Fibroblast of lung (primary cell): ENCODE results near the gene GOLGA8B. TPM values are rescaled to one million over a fixed set of nuclear protein-coding genes. Genes with fewer than 3 reads are reported as not detected.

Experiments used
- DNase-seq, 2 donors: peaks; one replicate each; pipeline versions ENCODE4 v3.0.0 to v3.0.0-alpha.2; 2010; ENCODE audit warnings: low read depth in 2 of 2
- H2AFZ ChIP-seq: 2 replicates; pipeline ENCODE4 v1.5.1; 2012; ENCODE audit warnings: low read length, control low read depth, inconsistent platforms
- H3K27ac ChIP-seq: 2 replicates; pipeline ENCODE4 v1.5.1; 2011; ENCODE audit warnings: low read length, control low read depth; ENCODE audit not compliant: insufficient read depth
- H3K27me3 ChIP-seq: 2 replicates; pipeline ENCODE4 v1.5.1; 2011; ENCODE audit warnings: mild to moderate bottlenecking, low read length; ENCODE audit not compliant: control insufficient read depth, insufficient read depth
- H3K36me3 ChIP-seq: 2 replicates; pipeline ENCODE4 v1.5.1; 2011; ENCODE audit warnings: low read length; ENCODE audit not compliant: control insufficient read depth, insufficient read depth
- H3K4me1 ChIP-seq: 2 replicates; pipeline ENCODE4 v1.5.1; 2011; ENCODE audit warnings: low read length; ENCODE audit not compliant: control insufficient read depth, insufficient read depth; ENCODE audit errors: extremely low read depth
- H3K4me2 ChIP-seq: 2 replicates; pipeline ENCODE4 v1.5.1; 2011; ENCODE audit warnings: low read length, control low read depth; ENCODE audit not compliant: insufficient read depth; ENCODE audit errors: extremely low read depth
- H3K4me3 ChIP-seq, 4 experiments: fragments of 200-600 bp in 1 of 4; sonication (generic) in 1 of 4; replicated peaks in 1 of 4; 2 replicates each; pipeline ENCODE4 v1.5.1; 2011 to 2016; ENCODE audit warnings: low read length in 4 of 4, low read depth in 3 of 4, mild to moderate bottlenecking in 3 of 4, control low read depth in 2 of 4, inconsistent platforms in 1 of 4, mixed read lengths in 1 of 4; ENCODE audit not compliant: insufficient read depth in 1 of 4; ENCODE audit errors: control extremely low read depth in 1 of 4
- H3K79me2 ChIP-seq: 2 replicates; pipeline ENCODE4 v1.5.1; 2012; ENCODE audit warnings: mild to moderate bottlenecking, low read length, inconsistent platforms; ENCODE audit not compliant: control insufficient read depth, insufficient read depth
- H3K9ac ChIP-seq: 2 replicates; pipeline ENCODE4 v1.5.1; 2011; ENCODE audit warnings: mild to moderate bottlenecking, low read length, control low read depth; ENCODE audit not compliant: insufficient read depth
- H3K9me3 ChIP-seq: 2 replicates; pipeline ENCODE4 v1.5.1; 2012; ENCODE audit warnings: low read depth, low read length; ENCODE audit not compliant: control insufficient read depth, insufficient read depth
- H4K20me1 ChIP-seq: 2 replicates; pipeline ENCODE4 v1.5.1; 2011; ENCODE audit warnings: low read length; ENCODE audit not compliant: control insufficient read depth, insufficient read depth; ENCODE audit errors: extremely low read depth
- EZH2 ChIP-seq: IDR thresholded peaks from 2 replicates; pipeline ENCODE4 v1.5.1; 2012; ENCODE audit warnings: low read length, control low read depth, mild to moderate bottlenecking; ENCODE audit errors: missing control alignments
- polyA plus RNA-seq, 2 donors: library from polyadenylated mRNA; depleted of rRNA in 1 of 2; stranded (reverse) in 1 of 2; unstranded in 1 of 2; fragments of >200 nt; gene quantifications; 2 replicates each; pipeline ENCODE4 v1.2.1, GENCODE V29; 2011 to 2012; ENCODE audit warnings: missing spikeins in 1 of 2
- total RNA-seq: library from RNA; depleted of rRNA; stranded (reverse); fragments of >200 nt; gene quantifications from 2 replicates; pipeline ENCODE4 v1.2.1, GENCODE V29; 2014
- TF ChIP-seq, protein P1 (sequence below), 2 donors: IDR thresholded peaks in 1 of 2; conservative IDR thresholded peaks in 1 of 2; 1 replicate in 1 of 2; 2 replicates in 1 of 2; pipeline ENCODE4 v1.5.1; 2011 to 2012; ENCODE audit warnings: low read length in 2 of 2, control low read depth in 1 of 2, inconsistent platforms in 1 of 2, low read depth in 1 of 2, mild to moderate bottlenecking in 1 of 2

Gene GOLGA8B
- total and polyA plus RNA-seq, 2 donors (not counting 1 experiment from before 2014, with no cell fraction given) = 14.7 to 19.6 TPM

DNA sequence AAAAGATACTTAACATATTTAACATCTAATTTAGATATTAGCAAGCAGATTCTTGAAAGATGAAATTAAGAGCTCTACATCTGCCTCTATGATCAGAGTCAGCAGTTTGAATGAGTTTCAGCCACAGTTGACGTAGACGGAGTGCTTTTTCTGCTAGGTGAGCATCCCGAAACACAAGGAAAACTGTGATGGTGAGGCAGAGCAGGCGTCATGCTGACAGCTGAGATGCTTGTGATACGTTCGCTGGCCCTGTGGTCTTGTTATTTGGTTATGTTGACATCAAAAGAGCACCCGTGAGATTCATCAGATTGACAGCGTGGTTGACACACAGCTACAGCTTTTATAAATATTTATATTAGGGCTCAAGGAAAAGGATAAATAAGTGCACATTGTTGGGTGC is 19.6 kb upstream of the GOLGA8B start:
- no peak overlapping the region for H3K27ac ChIP-seq
- no peaks in the 10 kb centered on the region for H3K79me2 ChIP-seq
- no peak overlapping the region for H3K4me3 ChIP-seq
- no peaks in the 10 kb centered on the region for H3K9me3 ChIP-seq
- no peak overlapping the region for H2AFZ ChIP-seq
- no peak overlapping the region for H3K4me2 ChIP-seq
- TF ChIP-seq EZH2 = no peak
- TF ChIP-seq, protein P1, sequence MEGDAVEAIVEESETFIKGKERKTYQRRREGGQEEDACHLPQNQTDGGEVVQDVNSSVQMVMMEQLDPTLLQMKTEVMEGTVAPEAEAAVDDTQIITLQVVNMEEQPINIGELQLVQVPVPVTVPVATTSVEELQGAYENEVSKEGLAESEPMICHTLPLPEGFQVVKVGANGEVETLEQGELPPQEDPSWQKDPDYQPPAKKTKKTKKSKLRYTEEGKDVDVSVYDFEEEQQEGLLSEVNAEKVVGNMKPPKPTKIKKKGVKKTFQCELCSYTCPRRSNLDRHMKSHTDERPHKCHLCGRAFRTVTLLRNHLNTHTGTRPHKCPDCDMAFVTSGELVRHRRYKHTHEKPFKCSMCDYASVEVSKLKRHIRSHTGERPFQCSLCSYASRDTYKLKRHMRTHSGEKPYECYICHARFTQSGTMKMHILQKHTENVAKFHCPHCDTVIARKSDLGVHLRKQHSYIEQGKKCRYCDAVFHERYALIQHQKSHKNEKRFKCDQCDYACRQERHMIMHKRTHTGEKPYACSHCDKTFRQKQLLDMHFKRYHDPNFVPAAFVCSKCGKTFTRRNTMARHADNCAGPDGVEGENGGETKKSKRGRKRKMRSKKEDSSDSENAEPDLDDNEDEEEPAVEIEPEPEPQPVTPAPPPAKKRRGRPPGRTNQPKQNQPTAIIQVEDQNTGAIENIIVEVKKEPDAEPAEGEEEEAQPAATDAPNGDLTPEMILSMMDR (conservative IDR thresholded peaks at IDR 0.05 in 1 of 2, IDR thresholded peaks at IDR 0.05 in 1 of 2; ENCODE audit: low read depth in 1 of 2, low read length in 2 of 2) = no peak
- H3K4me1 ChIP-seq = no peaks in the 10 kb centered on the region
- peaks cover 8% of the 10 kb centered on the region for H3K27me3 ChIP-seq
- no peak overlapping the region for H3K9ac ChIP-seq
- H4K20me1 ChIP-seq = no peaks in the 10 kb centered on the region
- DNase-seq = peak in 1 of 2 donors; percentile 41
- H3K36me3 ChIP-seq = no peaks in the 10 kb centered on the region

DNA sequence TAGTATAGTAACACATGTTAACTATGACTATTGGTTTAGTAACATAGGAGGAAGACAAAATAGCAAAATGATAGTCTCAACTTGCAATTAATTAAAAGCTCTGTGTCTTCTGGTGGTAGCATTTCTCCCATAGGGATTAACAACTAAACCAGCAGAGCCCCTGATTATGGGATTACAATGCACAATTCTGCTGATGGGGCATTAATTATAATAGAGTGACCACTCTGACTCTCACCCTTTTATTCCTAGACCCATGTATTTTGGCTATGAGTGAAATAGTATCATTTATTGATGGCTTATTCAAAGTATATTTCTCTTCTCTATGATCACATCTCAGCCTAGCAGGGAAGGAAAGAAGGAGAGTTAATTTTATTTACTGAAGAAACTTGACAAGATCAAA is 17.5 kb upstream of the GOLGA8B start:
- Histone ChIP-seq H3K4me2 (no peak overlapping the region), H3K4me1 (no peaks in the 10 kb centered on the region), H3K79me2 (no peaks in the 10 kb centered on the region), H4K20me1 (no peaks in the 10 kb centered on the region), H3K27me3 (peaks cover 8% of the 10 kb centered on the region), H3K36me3 (no peaks in the 10 kb centered on the region), H3K4me3 (no peak overlapping the region), H2AFZ (no peak overlapping the region), H3K9ac (no peak overlapping the region), H3K27ac (no peak overlapping the region), H3K9me3 (no peaks in the 10 kb centered on the region)
- no peak for DNase-seq
- no peak for TF ChIP-seq EZH2
- TF ChIP-seq, protein P1 (conservative IDR thresholded peaks at IDR 0.05 in 1 of 2, IDR thresholded peaks at IDR 0.05 in 1 of 2; ENCODE audit: low read depth in 1 of 2, low read length in 2 of 2) = no peak

DNA sequence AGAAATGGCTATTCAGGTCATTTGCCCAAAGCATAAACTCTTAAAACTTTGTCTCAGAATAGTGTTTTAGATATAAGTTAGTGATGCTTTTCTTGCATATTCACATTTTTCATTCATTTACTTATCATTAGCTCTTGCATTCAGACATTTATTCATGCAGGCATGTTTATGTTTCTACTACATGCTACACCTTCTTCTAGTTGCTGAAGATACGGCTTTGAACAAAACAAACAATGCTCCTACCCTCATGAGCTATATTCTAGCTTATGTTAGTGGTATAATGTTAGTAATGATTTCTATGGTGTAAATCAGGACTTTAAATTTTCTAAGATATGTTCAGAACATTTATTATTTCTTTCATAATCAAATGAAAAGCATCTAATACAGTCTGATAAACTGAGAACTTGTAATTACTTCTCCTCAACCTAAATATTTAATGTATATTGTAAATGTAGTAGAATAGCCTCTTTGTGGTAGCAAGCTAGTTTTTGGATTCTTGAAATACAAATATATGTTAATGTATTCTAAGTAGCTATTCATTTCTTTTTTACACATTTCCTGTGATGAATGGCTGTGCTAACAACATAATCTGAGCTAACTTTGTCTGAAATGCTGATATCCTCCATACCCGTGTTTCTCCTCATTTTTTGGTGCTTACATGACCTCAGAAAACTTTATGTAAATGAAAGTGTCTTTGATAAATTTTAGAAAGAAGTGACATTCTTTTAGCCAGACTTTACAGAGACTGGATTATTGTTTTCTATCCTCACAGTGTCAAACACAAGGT is 15.5 kb upstream of the GOLGA8B start:
- H4K20me1 ChIP-seq = no peaks in the 10 kb centered on the region
- H3K4me3 ChIP-seq = no peak overlapping the region
- H3K9me3 ChIP-seq = no peaks in the 10 kb centered on the region
- peaks cover 8% of the 10 kb centered on the region for H3K27me3 ChIP-seq
- no peak overlapping the region for H3K9ac ChIP-seq
- no peaks in the 10 kb centered on the region for H3K79me2 ChIP-seq
- no peak overlapping the region for H3K27ac ChIP-seq
- no peaks in the 10 kb centered on the region for H3K4me1 ChIP-seq
- no peak overlapping the region for H3K4me2 ChIP-seq
- TF ChIP-seq, protein P1 (conservative IDR thresholded peaks at IDR 0.05 in 1 of 2, IDR thresholded peaks at IDR 0.05 in 1 of 2; ENCODE audit: low read depth in 1 of 2, low read length in 2 of 2) = no peak
- no peak for TF ChIP-seq EZH2
- H3K36me3 ChIP-seq = no peaks in the 10 kb centered on the region
- no peak overlapping the region for H2AFZ ChIP-seq
- no peak for DNase-seq
